Lower leg skin (tissue), 3 donors: Measurements from ENCODE around the gene TUBGCP3.

Experiments
- POLR2A ChIP-seq, 2 donors: fragments of 450-650 bp; IDR thresholded peaks; one replicate each; pipeline ENCODE4 v1.6.1; 2016 to 2017; ENCODE audit warnings: antibody characterized with exemption in 2 of 2, mild to moderate bottlenecking in 1 of 2, moderate library complexity in 1 of 2
- TF ChIP-seq, protein P1 (sequence below), 3 donors: fragments of 450-650 bp; IDR thresholded peaks; one replicate each; pipeline ENCODE4 v1.5.1; 2016; ENCODE audit warnings: antibody characterized with exemption in 3 of 3, mild to moderate bottlenecking in 3 of 3, moderate library complexity in 2 of 3

DNA sequence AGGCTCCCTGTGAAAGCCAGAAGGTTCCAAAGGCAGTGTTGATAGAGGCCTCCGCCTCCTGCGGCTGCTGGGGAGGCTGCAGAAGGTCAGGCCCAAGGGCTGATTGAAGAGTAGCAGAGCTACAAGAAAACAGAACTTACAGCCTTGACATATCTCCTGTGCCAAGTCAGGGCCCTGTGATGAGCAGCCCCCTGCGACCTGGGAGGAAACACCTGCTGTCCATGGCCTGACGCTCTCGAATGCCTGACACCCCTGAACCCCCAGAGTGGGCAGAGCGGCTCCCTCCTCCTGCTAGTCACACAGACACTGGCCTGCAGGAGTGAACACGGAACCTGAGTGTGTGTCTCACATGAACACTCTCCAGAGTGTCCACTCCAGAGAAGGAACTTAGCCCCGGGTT, 38.2 kb upstream of the TUBGCP3 start:
- TF ChIP-seq, protein P1, sequence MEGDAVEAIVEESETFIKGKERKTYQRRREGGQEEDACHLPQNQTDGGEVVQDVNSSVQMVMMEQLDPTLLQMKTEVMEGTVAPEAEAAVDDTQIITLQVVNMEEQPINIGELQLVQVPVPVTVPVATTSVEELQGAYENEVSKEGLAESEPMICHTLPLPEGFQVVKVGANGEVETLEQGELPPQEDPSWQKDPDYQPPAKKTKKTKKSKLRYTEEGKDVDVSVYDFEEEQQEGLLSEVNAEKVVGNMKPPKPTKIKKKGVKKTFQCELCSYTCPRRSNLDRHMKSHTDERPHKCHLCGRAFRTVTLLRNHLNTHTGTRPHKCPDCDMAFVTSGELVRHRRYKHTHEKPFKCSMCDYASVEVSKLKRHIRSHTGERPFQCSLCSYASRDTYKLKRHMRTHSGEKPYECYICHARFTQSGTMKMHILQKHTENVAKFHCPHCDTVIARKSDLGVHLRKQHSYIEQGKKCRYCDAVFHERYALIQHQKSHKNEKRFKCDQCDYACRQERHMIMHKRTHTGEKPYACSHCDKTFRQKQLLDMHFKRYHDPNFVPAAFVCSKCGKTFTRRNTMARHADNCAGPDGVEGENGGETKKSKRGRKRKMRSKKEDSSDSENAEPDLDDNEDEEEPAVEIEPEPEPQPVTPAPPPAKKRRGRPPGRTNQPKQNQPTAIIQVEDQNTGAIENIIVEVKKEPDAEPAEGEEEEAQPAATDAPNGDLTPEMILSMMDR (IDR thresholded peaks at IDR 0.05): no peak
- TF ChIP-seq POLR2A (IDR thresholded peaks at IDR 0.05): no peak
